Measurements from ENCODE around the gene ANO2.

ANO2 gene

DNA sequence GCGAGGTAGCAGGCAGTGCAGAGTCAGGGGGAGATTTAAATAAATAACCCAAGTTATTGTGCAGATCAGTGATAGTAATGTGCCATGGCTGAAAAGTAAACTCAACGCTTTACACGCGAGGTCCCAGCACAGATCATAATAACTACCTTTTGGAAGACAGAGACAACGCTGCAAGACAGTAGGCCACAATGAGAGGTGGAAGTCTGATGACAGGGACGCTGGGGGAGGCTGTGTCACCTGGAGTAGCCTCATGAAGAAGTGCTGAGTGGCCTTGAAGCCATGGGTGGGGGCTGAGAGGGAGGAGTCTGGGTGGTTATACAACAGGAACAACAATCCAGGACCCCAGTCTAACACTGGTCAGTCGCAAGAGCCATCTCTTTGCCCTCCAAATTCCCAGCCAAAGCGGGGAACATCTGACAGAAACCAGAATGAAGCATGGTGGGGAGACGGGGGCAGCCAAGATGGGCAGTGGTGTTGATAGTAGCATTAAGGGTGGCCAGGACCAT, 28.2 kb downstream of the ANO2 start:
- no peak for DNase-seq (ENCODE audit: low spot score)

DNA sequence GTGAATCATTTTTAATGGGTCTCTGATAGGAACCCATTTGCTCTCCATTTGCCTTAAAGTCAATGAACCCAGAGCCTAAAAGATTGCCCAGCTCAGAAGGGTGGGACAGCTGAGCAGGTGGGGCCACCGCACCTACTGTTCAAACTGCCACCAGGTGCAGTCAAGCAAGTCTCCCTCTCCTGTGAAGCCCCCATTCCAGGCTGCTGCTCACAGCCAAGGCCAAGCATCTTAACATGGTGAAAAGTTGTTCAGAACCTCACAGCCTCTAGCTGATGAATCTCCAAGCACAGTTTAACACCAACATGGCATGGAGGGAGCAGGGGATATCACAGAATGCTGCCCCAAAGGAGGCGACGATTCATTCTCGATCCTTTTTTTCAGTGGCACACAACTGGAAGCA, 29.5 kb downstream of the ANO2 start:
- DNase-seq (ENCODE audit: low spot score), result no peak

DNA sequence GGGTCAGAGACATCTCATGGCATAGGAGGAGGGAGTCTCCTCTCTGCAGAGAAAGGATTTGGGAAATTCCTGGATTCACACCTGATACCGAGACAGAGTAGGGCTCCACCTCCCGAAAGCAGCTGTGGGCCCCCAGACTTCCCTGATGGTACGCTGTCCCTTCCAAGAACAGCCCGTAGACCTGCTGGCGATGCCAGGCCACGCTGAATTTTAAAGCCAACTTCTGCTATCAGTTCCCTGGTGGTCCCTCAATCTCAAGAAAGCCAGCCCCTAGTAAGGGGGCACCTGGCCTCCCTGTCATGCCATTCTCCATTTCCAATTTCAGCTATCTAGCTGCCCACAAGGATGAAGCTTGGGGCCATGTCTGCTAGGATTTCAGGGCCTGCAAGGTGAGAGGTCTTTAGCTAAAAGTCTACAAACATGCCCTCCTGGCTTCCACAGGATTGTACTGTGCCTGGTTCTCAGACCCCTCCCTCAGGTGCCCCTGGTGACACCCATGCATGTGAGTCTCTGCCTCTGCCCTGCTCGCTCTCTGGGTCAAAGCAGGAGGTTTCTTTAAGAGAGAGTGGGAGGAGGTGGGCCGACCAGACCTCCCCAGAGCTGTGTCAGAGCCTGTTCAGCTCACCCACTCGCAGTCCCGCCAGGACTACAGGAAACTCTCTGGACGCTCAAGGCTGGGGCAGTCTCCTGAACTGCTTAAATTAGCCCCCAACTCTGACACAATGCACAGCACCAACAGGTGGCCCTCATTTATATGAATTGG, 30.5 kb downstream of the ANO2 start:
- no peak for DNase-seq (ENCODE audit: low spot score)

- DNase-seq (ENCODE audit: low spot score), result no peak
Observed at GRCh38 chr12:5913387-5913786, 31.7 kb downstream of the ANO2 start.

DNA sequence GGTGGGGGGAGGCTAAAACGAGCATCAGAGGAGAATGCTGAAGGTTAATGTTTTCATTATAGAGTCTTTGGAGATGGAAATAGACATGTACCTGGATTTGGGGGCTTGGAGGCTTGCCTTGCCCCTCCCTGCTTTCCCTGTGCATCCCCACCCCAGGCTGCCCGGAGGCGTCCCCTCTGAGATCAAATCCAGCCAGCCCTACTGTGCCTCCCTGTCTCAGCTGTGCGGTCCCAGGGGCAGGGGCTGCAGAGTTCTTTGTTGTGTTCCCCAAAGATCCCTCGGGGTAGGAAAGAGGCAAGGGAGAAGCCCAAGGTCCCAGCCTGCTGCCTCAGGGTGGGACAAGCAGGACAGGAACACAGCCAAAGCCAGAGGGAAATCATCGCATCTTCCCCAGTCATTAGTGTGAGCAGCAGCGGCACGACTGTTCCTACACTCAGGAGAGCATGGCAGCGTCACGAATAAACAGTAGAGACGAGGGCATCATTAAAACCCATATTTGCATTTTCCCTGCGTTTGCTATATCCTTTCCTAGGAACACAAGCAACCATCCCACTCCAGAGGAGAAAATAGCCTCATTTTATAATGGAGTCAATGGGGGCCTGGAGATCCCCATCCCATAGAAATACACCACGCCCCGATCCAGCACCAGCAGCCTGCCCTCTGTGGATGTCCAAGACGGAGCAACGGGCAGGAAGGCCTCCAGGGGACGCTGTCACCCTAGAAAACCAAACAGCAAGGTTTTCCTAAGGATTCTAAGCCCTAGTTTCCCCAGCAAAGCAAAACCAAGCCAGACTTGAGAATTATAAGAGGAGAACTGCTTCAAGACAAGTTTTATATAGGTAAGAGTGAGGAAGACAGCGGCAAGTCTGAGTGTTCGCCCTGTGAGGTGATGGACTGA, 32.4 kb downstream of the ANO2 start:
- DNase-seq (ENCODE audit: low spot score), result no peak

- no peak for DNase-seq (ENCODE audit: low spot score)
Observed at GRCh38 chr12:5912011-5912410, 33.0 kb downstream of the ANO2 start.

- DNase-seq (ENCODE audit: low spot score), result no peak
Observed at GRCh38 chr12:5910790-5911548, 34.1 kb downstream of the ANO2 start.

GRCh38 chr12:5909560-5909959, 35.5 kb downstream of the ANO2 start:
- DNase-seq (ENCODE audit: low spot score), result no peak

DNA sequence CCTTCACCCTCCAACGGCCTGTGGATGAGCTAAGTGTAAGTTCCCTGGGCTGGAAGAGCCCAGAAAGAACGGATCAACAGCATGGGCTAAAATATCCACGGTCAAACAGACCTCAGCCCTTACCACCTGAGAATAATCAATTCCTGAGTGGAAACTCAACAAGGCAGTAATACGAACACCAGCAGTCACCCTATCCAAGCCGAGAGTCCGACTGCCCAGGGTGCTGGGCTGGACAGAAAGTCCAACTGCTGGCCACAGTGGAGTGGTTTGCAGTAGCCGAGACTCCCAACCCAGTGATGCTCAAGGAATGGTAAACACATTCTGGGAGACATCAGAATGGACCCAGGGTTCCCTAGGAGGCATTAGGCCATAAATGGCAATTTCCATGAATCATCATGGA, 36.8 kb downstream of the ANO2 start:
- DNase-seq (ENCODE audit: low spot score), result no peak

- DNase-seq (ENCODE audit: low spot score), result no peak
Observed at GRCh38 chr12:5907807-5908206, 37.3 kb downstream of the ANO2 start.

DNA sequence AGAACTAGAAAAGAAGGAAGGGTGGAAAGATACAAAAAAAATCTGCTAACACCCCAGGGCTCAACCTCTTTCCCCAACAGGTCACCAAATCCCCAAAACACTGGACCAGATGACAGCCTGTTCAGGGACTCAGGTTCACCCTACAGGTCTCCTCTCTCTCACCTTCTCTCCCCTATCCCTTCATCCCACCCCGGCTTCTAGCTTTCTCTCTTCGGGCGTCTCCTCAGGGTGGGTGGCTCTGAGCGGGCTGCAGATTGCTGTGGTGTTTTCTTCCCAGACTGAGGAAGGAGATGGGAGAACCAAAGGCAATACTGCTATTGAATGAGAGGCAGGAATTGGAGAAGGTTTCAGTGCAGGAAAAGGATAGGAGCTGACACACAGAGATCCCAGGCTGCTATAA, 39.3 kb downstream of the ANO2 start:
- no peak for DNase-seq (ENCODE audit: low spot score)

DNA sequence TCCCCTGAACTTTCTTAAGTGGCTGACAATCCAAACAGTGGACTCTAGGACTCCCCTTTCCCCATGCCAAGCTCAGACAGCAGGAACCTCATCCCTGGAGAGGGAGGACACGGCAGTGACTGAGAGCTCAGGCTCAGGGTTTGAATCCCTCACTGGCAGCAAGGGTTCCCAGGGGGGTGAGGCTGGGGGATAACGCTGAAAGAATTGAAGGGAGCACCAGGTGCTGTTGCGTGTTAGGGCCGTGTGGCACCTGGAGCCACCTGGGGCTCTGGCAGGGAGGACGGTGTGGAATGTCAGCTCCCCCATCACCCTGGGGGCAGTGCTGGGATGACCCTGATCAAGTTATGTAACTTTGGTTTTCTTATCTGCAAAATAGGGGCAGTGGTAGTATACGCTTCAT, 40.1 kb downstream of the ANO2 start:
- no peak for DNase-seq (ENCODE audit: low spot score)

- DNase-seq (ENCODE audit: low spot score), result no peak
Observed at GRCh38 chr12:5904441-5904840, 40.6 kb downstream of the ANO2 start.

DNA sequence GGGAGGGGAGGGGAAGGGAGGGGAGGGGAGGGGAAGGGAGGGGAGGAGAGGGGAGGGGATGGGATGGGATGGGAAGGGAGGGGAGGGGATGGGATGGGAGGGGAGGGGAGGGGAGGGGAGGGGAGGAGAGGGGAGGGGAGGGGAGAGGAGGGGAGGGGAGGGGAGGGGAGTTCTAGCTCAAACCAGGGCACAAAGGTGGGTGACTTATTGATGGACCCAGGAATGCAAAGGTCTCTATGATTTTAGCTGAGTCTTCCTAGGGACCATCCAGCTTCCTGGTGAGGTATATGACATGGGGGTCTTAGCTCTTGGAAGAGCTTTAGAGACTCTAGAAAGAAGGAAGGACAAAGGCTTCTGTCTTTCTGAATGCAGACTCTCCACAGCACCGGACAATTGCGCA, 42.3 kb downstream of the ANO2 start:
- no peak for DNase-seq (ENCODE audit: low spot score)

GRCh38 chr12:5901416-5901815, 43.6 kb downstream of the ANO2 start:
- DNase-seq (ENCODE audit: low spot score), result no peak

GRCh38 chr12:5900533-5901205, 44.4 kb downstream of the ANO2 start:
- no peak for DNase-seq (ENCODE audit: low spot score)

DNA sequence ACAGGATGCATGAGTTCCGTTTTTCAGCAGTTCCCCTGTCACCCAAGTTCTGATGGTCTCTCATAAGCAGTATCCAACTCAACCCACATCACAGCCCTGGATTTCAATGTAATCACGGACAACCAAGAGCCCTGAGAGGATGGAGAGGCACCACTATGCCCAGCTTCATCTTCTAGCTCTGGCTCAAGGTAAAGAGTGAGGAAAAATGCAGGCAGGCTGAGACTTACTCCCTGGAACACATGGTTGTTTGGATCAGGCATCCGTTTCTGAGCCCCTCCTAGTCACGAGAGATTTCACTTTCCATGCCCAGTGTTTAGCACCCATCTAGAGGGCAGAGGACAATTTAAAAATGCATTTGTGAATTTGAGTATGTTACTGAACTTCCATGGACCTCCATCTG, 45.0 kb downstream of the ANO2 start:
- no peak for DNase-seq (ENCODE audit: low spot score)

GRCh38 chr12:5899675-5900074, 45.4 kb downstream of the ANO2 start:
- no peak for DNase-seq (ENCODE audit: low spot score)

GRCh38 chr12:5898874-5899273, 46.2 kb downstream of the ANO2 start:
- DNase-seq (ENCODE audit: low spot score), result no peak

DNA sequence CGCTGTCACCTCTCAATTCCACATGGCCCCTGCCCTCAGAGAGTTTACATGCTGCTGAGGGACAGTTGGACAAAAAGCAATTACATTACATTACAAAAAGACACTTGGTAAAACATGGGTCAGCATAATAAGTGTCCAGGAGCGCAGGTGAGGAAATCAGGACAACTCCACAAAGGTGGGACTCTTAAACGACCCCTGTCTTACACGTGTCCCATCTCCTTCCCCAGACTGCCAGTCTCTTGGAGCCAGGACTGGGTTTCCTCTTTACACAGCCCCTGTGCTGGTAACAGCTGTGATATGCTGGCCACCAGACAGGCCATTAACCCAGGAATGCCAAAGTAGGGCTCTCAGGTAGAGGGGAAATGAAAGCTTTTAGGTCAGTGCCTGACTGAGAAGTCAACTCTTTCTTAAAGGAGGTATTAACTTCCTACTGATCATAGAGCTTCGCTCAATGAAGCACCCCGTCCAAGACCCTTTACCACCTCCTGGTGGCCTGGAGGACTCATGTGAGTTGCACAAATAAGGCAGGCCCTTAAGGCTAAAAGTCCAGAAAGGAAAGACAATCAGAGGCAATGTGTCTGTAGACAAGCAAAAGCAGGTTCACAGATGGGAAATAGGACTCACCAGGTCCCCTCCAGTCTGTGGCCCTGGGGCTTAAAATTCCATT, 55.5 kb downstream of the ANO2 start:
- no peak for DNase-seq (ENCODE audit: low spot score)

GRCh38 chr12:5888816-5889315, 56.2 kb downstream of the ANO2 start:
- no peak for DNase-seq (ENCODE audit: low spot score)

All from CD4-positive, alpha-beta T cell treated with Interleukin-15 for 4 hours (primary cell).